Stimulated activated memory B cell treated with anti-CD40 and anti-IgM and Interleukin-4, amounts not matched to agents 10 μg/mL and 1 μg/mL and 100 μg/mL, for 72 hours (primary cell): ENCODE results near the gene CCDC12.

Source experiments
- ATAC-seq: fragments of 150-1000 bp; cut with Tn5 transposase; 2 replicates; pipeline ENCODE4 v1.10.0; 2021
- H3K27ac Mint-ChIP-seq: one replicate; pipeline ENCODE4 v1.8.0; 2022; ENCODE audit warnings: mild to moderate bottlenecking, mixed read lengths
- H3K27me3 Mint-ChIP-seq: one replicate; pipeline ENCODE4 v1.8.0; 2022; ENCODE audit warnings: mixed read lengths
- H3K36me3 Mint-ChIP-seq: one replicate; pipeline ENCODE4 v1.8.0; 2022; ENCODE audit warnings: mixed read lengths
- H3K4me1 Mint-ChIP-seq: one replicate; pipeline ENCODE4 v1.8.0; 2022; ENCODE audit warnings: mixed read lengths
- H3K4me3 Mint-ChIP-seq: one replicate; pipeline ENCODE4 v1.8.0; 2022; ENCODE audit warnings: mild to moderate bottlenecking, moderate library complexity, mixed read lengths
- H3K9me3 Mint-ChIP-seq: one replicate; pipeline ENCODE4 v1.8.0; 2022; ENCODE audit warnings: mixed read lengths

The CCDC12 gene

DNA sequence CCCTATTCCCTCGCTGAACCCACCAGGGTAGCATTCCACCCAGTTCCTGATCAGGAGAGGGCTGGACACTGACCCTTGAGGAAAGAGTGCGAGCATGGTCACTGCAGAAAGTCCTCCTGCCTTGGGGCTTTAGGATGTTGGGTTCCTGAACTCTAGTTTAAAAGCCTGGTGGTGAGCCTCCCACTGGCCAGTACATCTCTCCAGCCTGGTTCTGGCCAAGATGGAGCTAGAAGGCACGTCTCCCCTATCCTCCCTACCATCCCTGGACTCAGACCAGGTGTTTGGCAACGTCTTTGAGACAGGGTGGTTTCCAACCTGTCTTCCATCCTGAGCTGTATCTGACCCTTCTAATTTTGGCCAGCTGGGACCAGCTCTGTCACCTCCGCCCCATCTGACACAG lies 34.4 kb upstream of the CCDC12 start:
- Mint-ChIP-seq H3K27me3 (no peaks in the 10 kb centered on the region), H3K4me1 (peaks cover 18% of the 10 kb centered on the region), H3K27ac (peak overlapping the region; percentile 91), H3K4me3 (no peak overlapping the region), H3K9me3 (no peaks in the 10 kb centered on the region), H3K36me3 (peaks cover 7% of the 10 kb centered on the region)
- ATAC-seq, result no peak

DNA sequence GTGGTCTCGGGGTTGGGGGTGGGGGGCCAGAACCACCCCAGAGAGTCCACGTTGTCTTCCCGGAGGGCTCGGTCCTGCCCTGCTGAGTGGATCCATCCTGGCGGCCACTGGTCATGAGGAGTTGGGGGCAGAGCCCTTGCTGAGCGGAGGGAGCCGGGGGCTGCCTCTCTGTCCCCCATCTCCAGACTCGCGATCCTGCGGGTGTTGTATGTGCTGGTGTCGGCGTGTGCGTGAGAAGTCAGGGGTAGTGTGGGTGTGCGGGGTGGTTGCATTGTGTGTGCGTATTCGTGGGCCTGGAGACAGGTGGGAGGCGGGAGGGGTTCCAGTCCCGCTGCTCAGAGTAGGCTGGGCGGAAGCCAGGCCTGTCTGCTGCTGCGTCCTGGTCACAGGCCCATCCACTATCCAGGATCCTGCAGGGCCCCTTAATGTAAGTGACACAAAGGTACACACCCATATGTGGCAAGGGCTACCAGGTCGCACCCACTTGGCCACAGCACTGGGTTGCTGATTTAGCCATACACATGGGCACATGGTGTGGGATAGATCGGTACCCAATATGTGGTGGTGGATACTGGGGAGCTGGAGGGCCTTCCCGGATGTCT lies 33.7 kb upstream of the CCDC12 start:
- ATAC-seq, result no peak
- peaks cover 14% of the 10 kb centered on the region for H3K36me3 Mint-ChIP-seq
- no peaks in the 10 kb centered on the region for H3K9me3 Mint-ChIP-seq
- H3K27ac Mint-ChIP-seq, result peak overlapping the region; percentile 91
- peaks cover 18% of the 10 kb centered on the region for H3K4me1 Mint-ChIP-seq
- no peaks in the 10 kb centered on the region for H3K27me3 Mint-ChIP-seq
- peak overlapping the region; percentile 82 for H3K4me3 Mint-ChIP-seq

DNA sequence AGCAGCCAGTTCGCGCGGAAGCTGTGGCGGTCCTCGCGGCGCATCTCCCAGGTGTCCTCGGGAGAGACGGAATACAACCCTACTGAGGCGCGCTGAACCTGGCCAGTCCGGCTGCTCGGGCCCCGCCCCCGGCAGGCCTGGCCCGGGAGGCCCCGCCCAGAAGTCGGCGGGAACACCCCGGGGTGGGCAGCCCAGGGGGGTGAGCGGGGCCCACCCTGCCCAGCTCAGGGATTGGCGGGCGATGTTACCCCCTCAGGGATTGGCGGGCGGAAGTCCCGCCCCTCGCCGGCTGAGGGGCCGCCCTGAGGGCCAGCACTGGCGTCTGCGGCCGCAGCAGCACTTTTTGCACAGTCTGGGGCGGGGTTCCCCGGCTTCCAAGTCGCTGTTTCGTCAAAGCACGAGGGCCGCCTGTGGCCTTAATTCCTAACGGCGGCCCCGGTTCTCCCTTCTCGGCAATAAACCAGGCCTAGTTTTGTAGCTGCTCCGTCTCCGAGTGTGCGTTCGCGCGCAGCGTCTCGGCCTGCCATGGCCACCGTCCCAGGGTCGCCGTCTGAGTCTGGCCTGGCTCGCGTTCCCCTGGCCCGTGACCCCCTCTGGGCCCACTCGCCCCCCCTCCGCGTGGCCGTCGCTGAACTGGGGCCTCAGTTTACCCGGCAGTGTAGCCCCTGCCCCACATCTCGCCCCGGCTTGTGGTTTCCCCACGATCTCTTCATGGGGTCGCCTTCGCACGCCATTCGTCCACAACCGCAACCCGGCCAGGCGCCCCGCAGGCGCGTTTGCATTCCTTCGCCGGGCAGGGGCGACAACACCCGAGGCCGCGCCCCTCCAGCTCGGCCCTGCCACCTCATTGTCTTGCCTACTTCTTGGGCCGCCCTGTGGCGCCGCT lies 32.9 kb upstream of the CCDC12 start:
- Mint-ChIP-seq H3K27me3 (no peaks in the 10 kb centered on the region), H3K9me3 (no peaks in the 10 kb centered on the region), H3K27ac (peak overlapping the region; percentile 91), H3K4me1 (peaks cover 18% of the 10 kb centered on the region), H3K36me3 (peaks cover 21% of the 10 kb centered on the region), H3K4me3 (peak overlapping the region; percentile 82)
- peak; percentile 94 for ATAC-seq

DNA sequence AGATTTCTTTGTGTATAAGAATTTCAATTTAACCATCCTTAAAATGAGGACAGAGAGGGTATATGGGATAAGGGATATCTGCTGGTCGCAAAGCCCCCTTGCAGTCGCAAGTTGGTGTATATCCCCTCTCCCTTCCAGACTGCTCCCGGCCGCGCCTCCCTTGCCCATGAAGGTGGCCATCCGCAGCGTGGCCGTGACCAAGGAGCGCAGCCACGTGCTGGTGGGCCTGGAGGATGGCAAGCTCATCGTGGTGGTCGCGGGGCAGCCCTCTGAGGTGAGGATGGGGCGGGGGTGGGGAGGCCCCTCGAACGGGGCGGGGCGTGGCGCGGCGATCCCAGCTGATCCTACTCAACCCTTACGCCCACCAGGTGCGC lies 32.3 kb upstream of the CCDC12 start:
- Mint-ChIP-seq H3K4me3 (peak overlapping the region; percentile 42), H3K27me3 (no peaks in the 10 kb centered on the region), H3K4me1 (peaks cover 18% of the 10 kb centered on the region), H3K27ac (no peak overlapping the region), H3K36me3 (peaks cover 27% of the 10 kb centered on the region), H3K9me3 (no peaks in the 10 kb centered on the region)
- no peak for ATAC-seq

DNA sequence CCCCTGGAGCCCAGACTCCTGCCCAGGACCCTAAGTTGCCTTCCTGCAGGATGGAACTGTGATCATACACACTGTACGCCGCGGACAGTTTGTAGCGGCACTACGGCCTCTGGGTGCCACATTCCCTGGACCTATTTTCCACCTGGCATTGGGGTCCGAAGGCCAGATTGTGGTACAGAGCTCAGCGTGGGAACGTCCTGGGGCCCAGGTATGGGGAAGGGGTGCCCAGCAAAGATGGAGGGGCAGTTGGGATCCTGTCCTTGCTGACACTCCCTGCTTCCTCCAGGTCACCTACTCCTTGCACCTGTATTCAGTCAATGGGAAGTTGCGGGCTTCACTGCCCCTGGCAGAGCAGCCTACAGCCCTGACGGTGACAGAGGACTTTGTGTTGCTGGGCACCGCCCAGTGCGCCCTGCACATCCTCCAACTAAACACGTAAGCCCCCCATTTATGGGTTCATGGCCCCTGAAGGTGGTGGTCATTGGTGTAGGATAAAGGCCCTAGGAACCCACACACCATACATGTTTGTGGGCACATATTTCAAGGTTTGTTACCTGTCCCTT lies 31.8 kb upstream of the CCDC12 start:
- Mint-ChIP-seq H3K9me3 (no peaks in the 10 kb centered on the region), H3K4me1 (peaks cover 18% of the 10 kb centered on the region), H3K4me3 (no peak overlapping the region), H3K36me3 (peaks cover 32% of the 10 kb centered on the region), H3K27ac (no peak overlapping the region), H3K27me3 (no peaks in the 10 kb centered on the region)
- no peak for ATAC-seq

DNA sequence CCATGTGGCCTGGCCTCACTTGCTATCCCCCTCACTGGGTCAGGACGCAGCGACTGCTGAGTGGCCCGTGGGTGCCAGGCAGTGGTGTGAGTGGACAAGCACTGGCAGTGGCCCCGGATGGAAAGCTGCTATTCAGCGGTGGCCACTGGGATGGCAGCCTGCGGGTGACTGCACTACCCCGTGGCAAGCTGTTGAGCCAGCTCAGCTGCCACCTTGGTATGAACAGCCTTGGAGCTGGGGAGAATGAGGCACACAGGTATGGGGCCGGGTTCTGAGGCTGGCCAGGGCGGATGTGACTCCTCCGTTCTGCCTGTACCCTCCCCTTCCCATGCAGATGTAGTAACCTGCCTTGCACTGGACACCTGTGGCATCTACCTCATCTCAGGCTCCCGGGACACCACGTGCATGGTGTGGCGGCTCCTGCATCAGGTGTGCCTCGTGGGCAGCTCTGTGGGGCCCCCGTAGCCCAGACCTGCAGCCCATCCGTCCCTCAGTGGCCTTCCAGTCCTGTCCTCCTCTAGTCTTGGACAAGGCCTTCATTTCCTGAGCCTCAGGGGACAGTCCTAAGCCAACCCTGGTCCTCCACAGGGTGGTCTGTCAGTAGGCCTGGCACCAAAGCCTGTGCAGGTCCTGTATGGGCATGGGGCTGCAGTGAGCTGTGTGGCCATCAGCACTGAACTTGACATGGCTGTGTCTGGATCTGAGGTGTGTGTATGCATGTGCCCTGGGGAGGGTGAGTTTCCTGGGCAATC lies 31.1 kb upstream of the CCDC12 start:
- ATAC-seq, result no peak
- Mint-ChIP-seq H3K4me1 (peaks cover 18% of the 10 kb centered on the region), H3K9me3 (no peaks in the 10 kb centered on the region), H3K36me3 (peaks cover 37% of the 10 kb centered on the region), H3K4me3 (no peak overlapping the region), H3K27me3 (no peaks in the 10 kb centered on the region), H3K27ac (no peak overlapping the region)

DNA sequence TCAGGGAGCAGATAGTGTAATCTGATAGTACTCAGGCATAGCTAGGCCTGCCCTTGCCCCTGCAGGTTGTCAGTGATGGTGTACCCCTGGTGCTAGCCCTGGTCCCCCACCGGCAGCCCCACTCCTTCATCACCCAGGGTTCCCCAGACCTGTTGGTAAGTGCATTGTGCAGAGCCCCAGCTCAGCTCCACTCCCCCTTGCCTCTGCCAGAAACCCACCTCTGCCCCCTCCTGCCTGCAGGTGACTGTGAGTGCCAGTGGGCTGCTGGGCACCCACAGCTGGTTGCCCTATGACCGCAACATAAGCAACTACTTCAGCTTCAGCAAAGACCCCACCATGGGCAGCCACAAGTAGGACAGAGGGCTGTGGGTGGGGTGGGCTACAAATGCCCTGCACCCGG lies 30.5 kb upstream of the CCDC12 start:
- no peak for ATAC-seq
- peaks cover 18% of the 10 kb centered on the region for H3K4me1 Mint-ChIP-seq
- no peaks in the 10 kb centered on the region for H3K9me3 Mint-ChIP-seq
- no peak overlapping the region for H3K4me3 Mint-ChIP-seq
- no peak overlapping the region for H3K27ac Mint-ChIP-seq
- H3K27me3 Mint-ChIP-seq, result no peaks in the 10 kb centered on the region
- peaks cover 43% of the 10 kb centered on the region for H3K36me3 Mint-ChIP-seq

DNA sequence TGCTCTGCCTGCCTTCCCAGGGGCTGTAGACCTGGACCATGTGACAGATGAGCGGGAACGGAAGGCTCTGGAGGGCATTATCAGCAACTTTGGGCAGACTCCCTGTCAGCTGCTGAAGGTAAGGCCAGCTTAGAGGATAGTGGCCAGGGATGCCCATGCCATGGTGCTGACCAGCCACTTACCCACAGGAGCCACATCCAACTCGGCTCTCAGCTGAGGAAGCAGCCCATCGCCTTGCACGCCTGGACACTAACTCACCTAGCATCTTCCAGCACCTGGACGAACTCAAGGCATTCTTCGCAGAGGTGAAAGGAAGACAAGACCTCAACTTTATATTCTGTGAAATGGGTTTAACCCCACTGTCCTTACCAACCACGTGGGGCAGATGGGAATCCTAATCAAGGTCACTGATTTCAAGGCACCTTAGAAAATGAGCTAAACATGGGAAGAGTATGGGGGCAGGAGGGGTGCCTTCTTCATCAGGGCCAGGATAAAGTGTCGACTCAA lies 29.7 kb upstream of the CCDC12 start:
- Mint-ChIP-seq H3K9me3 (no peaks in the 10 kb centered on the region), H3K4me3 (no peak overlapping the region), H3K27ac (no peak overlapping the region), H3K4me1 (peaks cover 17% of the 10 kb centered on the region), H3K36me3 (peaks cover 44% of the 10 kb centered on the region), H3K27me3 (no peaks in the 10 kb centered on the region)
- ATAC-seq, result no peak

DNA sequence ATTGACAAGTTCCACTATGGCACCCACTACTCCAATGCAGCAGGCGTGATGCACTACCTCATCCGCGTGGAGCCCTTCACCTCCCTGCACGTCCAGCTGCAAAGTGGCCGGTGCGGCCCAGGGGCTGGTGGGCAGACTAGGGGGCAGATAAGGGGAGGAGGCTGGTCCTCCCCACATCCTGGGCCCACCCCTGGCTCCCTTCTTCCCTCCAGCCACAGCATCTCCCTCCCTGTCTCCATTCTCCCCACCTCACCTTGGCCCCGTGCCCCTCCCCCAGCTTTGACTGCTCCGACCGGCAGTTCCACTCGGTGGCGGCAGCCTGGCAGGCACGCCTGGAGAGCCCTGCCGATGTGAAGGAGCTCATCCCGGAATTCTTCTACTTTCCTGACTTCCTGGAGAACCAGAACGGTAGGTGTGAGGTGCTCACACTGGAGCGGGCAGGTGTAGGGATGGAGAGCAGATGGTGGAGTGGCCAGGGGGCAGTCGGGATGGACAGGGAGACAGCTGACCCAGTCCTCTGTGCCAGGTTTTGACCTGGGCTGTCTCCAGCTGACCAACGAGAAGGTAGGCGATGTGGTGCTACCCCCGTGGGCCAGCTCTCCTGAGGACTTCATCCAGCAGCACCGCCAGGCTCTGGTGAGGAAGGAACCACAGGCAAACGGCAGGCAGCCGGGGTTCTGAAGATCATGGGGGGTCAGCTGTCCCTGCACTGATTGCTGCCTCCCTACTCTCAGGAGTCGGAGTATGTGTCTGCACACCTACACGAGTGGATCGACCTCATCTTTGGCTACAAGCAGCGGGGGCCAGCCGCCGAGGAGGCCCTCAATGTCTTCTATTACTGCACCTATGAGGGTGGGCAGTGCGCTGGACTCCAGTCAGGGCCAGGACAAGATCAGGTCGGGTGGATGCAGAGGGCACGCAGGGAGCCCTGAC lies 28.9 kb upstream of the CCDC12 start:
- ATAC-seq, result no peak

DNA sequence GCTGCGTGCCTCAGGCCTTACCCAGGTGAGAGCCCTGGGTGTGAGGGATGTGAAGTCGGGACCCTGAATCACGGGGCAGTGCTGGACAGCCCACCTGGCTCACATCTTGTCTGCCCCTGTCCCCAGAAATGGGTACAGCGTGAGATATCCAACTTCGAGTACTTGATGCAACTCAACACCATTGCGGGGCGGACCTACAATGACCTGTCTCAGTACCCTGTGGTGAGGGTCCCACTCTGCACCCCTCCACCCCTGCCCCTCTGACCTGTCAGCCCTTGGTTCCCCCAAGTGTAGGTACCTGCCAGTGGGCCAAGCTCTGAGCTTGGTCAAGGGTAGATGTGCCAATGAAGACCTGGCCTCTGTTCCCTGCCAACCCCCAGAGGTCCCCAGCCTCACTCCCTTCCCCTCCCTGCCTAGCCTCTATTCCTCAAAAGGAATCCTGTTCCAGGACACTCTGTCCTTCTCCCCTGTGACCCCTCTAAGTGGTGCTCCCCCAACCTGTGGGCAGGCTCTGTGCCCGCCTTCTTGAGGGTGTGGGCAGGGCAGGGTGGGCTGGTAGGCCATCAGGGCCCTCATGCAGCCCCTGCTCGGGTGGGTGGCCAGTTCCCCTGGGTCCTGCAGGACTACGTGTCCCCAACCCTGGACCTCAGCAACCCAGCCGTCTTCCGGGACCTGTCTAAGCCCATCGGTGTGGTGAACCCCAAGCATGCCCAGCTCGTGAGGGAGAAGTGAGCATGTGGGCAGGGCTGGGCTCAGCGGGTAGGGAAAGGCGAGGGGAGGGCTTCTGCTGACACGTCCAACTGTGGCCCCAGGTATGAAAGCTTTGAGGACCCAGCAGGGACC lies 28.0 kb upstream of the CCDC12 start:
- Mint-ChIP-seq H3K4me1 (peaks cover under 1% of the 10 kb centered on the region), H3K27ac (no peak overlapping the region), H3K36me3 (peaks cover 59% of the 10 kb centered on the region), H3K9me3 (no peaks in the 10 kb centered on the region), H3K27me3 (no peaks in the 10 kb centered on the region), H3K4me3 (no peak overlapping the region)
- no peak for ATAC-seq

More for the DNA sequence above, 28.9 kb upstream of the CCDC12 start:
- no peaks in the 10 kb centered on the region for H3K9me3 Mint-ChIP-seq
- peaks cover 10% of the 10 kb centered on the region for H3K4me1 Mint-ChIP-seq
- peaks cover 50% of the 10 kb centered on the region for H3K36me3 Mint-ChIP-seq
- no peak overlapping the region for H3K27ac Mint-ChIP-seq
- no peaks in the 10 kb centered on the region for H3K27me3 Mint-ChIP-seq
- H3K4me3 Mint-ChIP-seq, result no peak overlapping the region

DNA sequence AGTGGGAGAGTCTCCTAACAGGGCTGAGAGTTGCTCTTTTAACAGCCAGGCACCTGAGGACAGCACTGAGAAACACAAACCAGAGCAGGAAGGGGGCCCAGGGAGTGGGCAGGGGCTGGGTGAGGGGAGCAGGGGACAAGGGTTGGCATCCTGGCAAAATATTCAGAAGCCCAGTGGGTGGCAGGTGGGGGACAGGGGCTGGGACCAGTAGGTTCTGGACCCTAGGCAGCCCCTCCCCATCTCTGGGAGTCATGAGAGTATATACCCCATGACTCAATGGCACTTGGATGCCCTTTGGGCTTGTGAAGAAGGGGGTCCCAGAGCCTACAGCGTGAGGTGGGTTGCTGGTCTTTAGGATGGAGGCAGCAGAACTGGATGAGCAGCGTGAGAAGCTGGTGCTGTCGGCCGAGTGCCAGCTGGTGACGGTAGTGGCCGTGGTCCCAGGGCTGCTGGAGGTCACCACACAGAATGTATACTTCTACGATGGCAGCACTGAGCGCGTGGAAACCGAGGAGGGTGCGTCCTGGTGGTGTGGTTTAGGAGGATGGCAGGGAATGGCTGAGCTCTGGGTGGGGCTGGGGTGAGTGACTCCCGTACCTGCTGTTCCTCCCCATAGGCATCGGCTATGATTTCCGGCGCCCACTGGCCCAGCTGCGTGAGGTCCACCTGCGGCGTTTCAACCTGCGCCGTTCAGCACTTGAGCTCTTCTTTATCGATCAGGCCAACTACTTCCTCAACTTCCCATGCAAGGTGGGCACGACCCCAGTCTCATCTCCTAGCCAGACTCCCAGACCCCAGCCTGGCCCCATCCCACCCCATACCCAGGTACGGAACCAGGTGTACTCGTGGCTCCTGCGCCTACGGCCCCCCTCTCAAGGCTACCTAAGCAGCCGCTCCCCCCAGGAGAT lies 27.2 kb upstream of the CCDC12 start:
- ATAC-seq, result no peak
- H3K27ac Mint-ChIP-seq, result no peak overlapping the region
- H3K4me3 Mint-ChIP-seq, result no peak overlapping the region
- peaks cover 59% of the 10 kb centered on the region for H3K36me3 Mint-ChIP-seq
- H3K27me3 Mint-ChIP-seq, result no peaks in the 10 kb centered on the region
- H3K9me3 Mint-ChIP-seq, result no peaks in the 10 kb centered on the region
- peaks cover 2% of the 10 kb centered on the region for H3K4me1 Mint-ChIP-seq

DNA sequence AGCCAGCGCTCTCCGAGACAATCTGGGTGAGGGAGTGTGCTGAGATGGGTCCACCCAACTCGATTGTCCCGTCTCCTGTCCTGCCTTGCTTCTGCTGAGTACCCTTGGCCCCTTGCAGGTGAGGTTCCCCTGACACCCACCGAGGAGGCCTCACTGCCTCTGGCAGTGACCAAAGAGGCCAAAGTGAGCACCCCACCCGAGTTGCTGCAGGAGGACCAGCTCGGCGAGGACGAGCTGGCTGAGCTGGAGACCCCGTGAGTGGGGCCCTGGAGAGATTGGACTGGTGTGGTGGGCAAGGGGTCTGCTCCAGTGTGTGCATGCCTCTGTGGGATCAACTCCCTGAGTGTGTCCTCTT lies 26.5 kb upstream of the CCDC12 start:
- Mint-ChIP-seq H3K27me3 (no peaks in the 10 kb centered on the region), H3K36me3 (peaks cover 65% of the 10 kb centered on the region), H3K4me3 (no peak overlapping the region), H3K4me1 (peaks cover 9% of the 10 kb centered on the region), H3K9me3 (no peaks in the 10 kb centered on the region), H3K27ac (no peak overlapping the region)
- ATAC-seq, result no peak
